Heart left ventricle (tissue), 13 donors: ENCODE results near the gene CGB7.

Experiments used
- CTCF ChIP-seq, 12 donors: fragments of 200-600 bp; sonication (generic) in 4 of 12; IDR thresholded peaks; one replicate each; pipeline versions ENCODE4 v1.5.0 to v1.8.0; 2018 to 2022; ENCODE audit warnings: antibody characterized with exemption in 12 of 12, mild to moderate bottlenecking in 5 of 12
- POLR2A ChIP-seq, 2 donors: fragments of 450-650 bp; IDR thresholded peaks; one replicate each; pipeline ENCODE4 v1.6.1; 2017; ENCODE audit warnings: antibody characterized with exemption in 2 of 2, mild to moderate bottlenecking in 2 of 2, moderate library complexity in 2 of 2
- donor health status: ischemic (EF 13 %, LVEDD 7.1; RV severe dilation, severe dysfunction).
- donor health status: DM: no; HTN: yes; CAD: no.
- donor health status: DM: no; HTN: no; CAD: no.
- donor health status: ischemic (EF 25% LVEDD 6.9; RV normal size, moderate dysfunction).
- donor health status: ischemic (EF 25% LVEDD 5.7; RV mildly dilated, moderate dysfunction).
- donor health status: ischemic (EF 35%, LVEDD 5.7; RV mildly dilated, moderate dysfunction).
- donor health status: nonischemic (EF 11% LVEDD 7.7; RV severe dilation, severe dysfunction).
- donor health status: DM: yes; HTN: yes; CAD: no.
- donor health status: PGD.
- donor health status: ischemic (EF 29% LVEDD 5.4; RV normal size, mild dysfunction).
- donor health status: nonischemic (EF 23%, LVEDD 6.1; RV moderate dilation, normal function).

GRCh38 chr19:49080392-49080791 is 22.8 kb upstream of the CGB7 start:
- TF ChIP-seq CTCF (IDR thresholded peaks at IDR 0.05) (no peak), POLR2A (IDR thresholded peaks at IDR 0.05) (no peak)
